HS-27A (cell line): ENCODE results near the gene GPR135.

ENCODE experiments used
- DNase-seq: peaks from one replicate; pipeline ENCODE4 v3.0.0-alpha.2; 2012; ENCODE audit warnings: low read depth, missing footprints

The GPR135 gene

DNA sequence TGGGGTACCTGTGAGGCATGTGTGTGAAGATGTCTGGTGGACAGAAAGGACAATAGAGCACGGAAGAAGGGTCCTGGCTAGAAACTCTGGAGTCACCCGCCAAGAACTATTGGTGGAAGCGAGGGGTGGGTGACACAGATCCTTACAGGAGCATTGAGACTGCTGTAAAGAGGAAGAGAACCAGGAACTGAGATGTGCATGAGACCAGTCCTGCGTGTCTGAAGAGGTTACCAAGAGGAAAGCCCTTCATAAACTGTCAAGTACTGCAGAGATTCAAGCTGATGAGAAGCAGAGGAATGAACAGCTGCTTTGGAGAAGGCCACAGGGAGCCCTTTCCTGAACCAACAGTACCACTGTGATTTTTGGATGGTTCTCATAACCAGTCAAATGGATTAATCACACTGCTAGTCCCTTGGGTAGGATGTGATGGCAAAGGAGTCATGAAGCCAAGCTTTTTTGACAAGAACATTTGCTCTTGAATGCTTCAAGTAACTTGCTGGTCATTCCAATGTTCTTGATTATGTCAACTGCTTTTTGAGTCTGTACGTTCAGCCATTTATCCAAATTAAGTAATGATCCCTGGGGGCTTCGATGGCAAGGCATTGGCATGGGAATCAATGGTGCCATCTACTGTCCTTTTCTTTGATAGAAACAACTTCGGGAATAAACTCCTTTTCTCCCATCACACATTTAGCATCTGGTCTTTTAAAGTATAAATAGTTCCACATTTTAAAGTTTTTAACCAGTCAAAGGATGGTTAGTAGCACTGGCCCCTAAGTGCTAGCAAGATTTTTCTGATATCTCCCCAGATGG lies 42.9 kb downstream of the GPR135 start:
- no peak for DNase-seq

DNA sequence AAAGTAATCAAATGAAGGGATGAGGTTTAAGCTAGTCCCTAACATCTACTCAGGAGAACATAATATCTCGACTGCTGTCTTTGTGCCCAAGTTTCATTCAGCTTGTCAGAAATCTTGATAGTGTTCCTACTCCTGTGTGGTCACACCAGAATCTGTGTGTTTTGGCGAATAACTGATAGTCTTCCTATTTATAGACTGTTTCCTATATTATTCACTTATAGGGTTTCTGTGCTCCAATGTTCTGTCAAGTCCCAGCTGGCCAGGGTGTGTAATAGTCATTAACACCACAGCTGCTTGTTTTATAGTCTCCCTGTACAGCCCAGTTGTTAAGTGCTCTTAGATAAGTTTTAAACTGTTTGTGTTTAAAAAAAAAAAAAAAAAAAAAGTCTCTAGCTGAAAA lies 45.9 kb downstream of the GPR135 start:
- DNase-seq = no peak

DNA sequence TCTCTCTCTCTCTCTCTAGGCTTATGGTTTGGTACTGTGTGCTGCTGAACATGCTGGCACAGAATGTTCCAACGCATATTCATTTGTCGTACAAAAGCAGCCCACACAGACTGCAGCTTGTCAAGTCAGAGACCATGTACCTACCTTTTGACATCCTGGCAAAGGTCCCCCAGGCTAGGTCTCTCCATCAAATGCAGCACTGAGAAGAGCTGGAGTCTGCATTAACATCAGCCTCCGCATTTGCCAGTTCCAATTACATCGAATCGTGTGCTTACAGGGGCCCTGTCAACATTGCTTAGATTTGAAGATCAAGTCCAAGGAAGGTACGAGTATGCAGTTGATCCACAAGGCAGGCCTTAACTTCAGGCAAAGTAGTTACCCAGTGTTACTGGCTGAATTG lies 47.9 kb downstream of the GPR135 start:
- no peak for DNase-seq

DNA sequence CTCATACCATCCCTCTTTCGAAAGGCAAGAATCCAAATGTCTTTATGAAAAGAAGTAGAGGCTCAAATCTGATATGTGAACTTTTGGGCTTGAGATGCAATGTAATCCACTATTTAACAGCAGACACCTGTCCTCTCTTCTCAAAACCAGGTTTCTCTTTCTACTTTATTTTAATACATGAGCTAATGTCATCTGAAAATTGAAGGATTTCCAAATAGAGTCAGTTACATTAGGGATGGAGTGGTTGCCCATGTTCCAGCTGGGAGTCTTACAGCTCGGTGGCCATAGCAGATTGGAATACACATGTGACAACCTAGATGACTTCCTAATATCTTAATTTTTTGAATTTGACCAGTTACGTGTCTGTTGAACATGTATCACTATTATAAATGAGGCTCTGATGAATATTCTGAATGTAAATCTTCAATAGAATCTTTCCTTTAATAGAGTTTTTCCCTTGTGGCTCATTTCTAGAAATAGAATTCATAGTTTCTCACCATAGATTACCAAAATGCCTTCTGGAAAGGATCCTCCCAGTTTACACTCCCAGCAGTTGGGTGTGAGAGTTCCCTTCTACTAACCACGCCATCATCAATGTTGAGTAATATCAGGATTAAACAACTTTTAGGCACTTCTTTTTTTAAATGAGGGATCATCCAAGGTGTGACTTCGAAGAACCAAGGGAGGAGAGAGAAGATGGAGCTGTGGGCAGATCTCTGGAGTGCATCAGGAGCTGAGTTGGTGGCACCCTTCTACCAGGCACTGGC lies 49.2 kb downstream of the GPR135 start:
- no peak for DNase-seq
